ENCODE measurements around the gene OR7A17. TPM values are rescaled to one million over a fixed set of nuclear protein-coding genes. Genes with fewer than 3 reads are reported as not detected.

The OR7A17 gene
- total RNA-seq, 1 donor = under 0.01 TPM

Small RNA genes lying within 50 kb of the gene (small RNA-seq; reads per million reads assigned to genes)
- not detected for gene OR7A18P

Other genes with a start within 250 kb of the OR7A17 start
- gene ADGRE3, start 211.3 kb downstream of the OR7A17 start, total RNA-seq = under 0.01 TPM
- gene ZNF333, start 196.1 kb downstream of the OR7A17 start, total RNA-seq = 27.5 TPM
- gene ADGRE2, start 107.6 kb downstream of the OR7A17 start, total RNA-seq = 46.0 TPM
- under 0.01 TPM for gene OR7A5, start 50.9 kb downstream of the OR7A17 start, total RNA-seq
- gene OR7C1, start 50.9 kb downstream of the OR7A17 start, total RNA-seq = under 0.01 TPM
- under 0.01 TPM for gene OR7A10, start 37.2 kb downstream of the OR7A17 start, total RNA-seq
- gene OR7C2, start 55.4 kb upstream of the OR7A17 start, total RNA-seq = not detected
- 15.3 TPM for gene SLC1A6, start 93.7 kb upstream of the OR7A17 start, total RNA-seq
- gene CASP14, start 163.3 kb upstream of the OR7A17 start, total RNA-seq = not detected
- under 0.01 TPM for gene OR1I1, start 196.1 kb upstream of the OR7A17 start, total RNA-seq
- gene SYDE1, start 221.3 kb upstream of the OR7A17 start, total RNA-seq = 6.2 TPM

Data from hematopoietic multipotent progenitor cell (in vitro differentiated cells).